ENCODE data around the gene PRR7. TPM values are rescaled to one million over a fixed set of nuclear protein-coding genes. Genes with fewer than 3 reads are reported as not detected.

The PRR7 gene
- polyA plus RNA-seq, 6 donors from 2014 or later, result 16.2 to 39.5 (median 25.7) TPM

- Mint-ChIP-seq H3K27ac (peak overlapping the region; percentile 93 to 100 (median 99)), H3K9me3 (peaks cover 0 to 1% (median 0%) of the 10 kb centered on the region in 7 donors), H3K4me3 (peak overlapping the region; percentile 84 to 98 (median 93)), H3K36me3 (no peaks in the 10 kb centered on the region), H3K4me1 (peaks cover 21 to 26% (median 25%) of the 10 kb centered on the region in 3 donors), H3K27me3 (peaks cover 0 to 4% (median 0%) of the 10 kb centered on the region in 3 donors)
- peak; percentile 96 for DNase-seq
- ATAC-seq (ENCODE audit: low read depth in 2 of 2), result peak; percentile 51
Observed at GRCh38 chr5:177455036-177455660, 8.5 kb downstream of the PRR7 start.

DNA sequence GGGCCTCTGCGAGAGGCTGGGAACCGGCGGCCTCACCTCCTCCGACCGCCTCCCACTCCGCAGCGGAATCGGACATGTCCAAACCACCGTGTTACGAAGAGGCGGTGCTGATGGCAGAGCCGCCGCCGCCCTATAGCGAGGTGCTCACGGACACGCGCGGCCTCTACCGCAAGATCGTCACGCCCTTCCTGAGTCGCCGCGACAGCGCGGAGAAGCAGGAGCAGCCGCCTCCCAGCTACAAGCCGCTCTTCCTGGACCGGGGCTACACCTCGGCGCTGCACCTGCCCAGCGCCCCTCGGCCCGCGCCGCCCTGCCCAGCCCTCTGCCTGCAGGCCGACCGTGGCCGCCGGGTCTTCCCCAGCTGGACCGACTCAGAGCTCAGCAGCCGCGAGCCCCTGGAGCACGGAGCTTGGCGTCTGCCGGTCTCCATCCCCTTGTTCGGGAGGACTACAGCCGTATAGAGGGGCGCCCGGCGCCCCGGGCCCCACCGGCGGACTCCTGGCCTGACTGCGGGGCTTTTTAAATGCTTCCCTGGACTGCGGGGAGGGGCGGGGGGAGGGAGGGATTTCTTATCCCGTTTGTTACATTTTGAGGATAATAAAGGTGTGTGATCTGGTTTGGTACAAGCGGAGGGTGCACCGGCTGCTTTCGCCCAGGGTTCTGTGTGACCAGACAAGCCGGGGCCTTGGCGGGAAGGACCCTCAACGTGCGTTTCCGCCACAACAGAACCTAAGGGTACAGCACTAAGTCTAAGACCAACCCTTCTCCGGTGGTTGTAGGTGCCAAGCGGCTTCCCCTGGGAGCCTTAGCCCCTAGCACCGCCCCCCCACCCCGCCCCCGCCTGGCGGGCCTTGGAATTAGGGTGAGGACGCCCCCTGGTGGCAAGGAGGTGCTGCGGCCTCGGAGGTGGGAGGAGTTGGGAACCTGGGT, 9.3 kb downstream of the PRR7 start:
- Mint-ChIP-seq H3K9me3 (peaks cover 0 to 1% (median 0%) of the 10 kb centered on the region in 7 donors), H3K27me3 (peaks cover 0 to 4% (median 0%) of the 10 kb centered on the region in 3 donors), H3K36me3 (no peaks in the 10 kb centered on the region), H3K4me3 (peak overlapping the region; percentile 84 to 98 (median 93)), H3K27ac (peak overlapping the region; percentile 98 to 100 (median 99)), H3K4me1 (peaks cover 14 to 25% (median 23%) of the 10 kb centered on the region in 3 donors)
- ATAC-seq (ENCODE audit: low read depth in 2 of 2) (peak; percentile 25 to 26), DNase-seq (peak; percentile 83)

GRCh38 chr5:177456591-177456964, 10.0 kb downstream of the PRR7 start:
- DNase-seq (no peak), ATAC-seq (ENCODE audit: low read depth in 2 of 2) (no peak)
- Mint-ChIP-seq H3K27me3 (peaks cover 4% of the 10 kb centered on the region in 3 donors), H3K9me3 (peaks cover 0 to 1% (median 0%) of the 10 kb centered on the region in 7 donors), H3K27ac (peak overlapping the region in 5 of 6 donors; percentile 98 to 100 (median 99)), H3K4me1 (peaks cover 14 to 29% (median 21%) of the 10 kb centered on the region in 3 donors), H3K4me3 (peak overlapping the region; percentile 84 to 98 (median 93)), H3K36me3 (no peaks in the 10 kb centered on the region)

GRCh38 chr5:177456976-177457851, 10.6 kb downstream of the PRR7 start:
- Mint-ChIP-seq H3K27me3 (peaks cover 4 to 7% (median 5%) of the 10 kb centered on the region in 3 donors), H3K9me3 (peaks cover 0 to 1% (median 0%) of the 10 kb centered on the region in 7 donors), H3K4me1 (peaks cover 14 to 26% (median 17%) of the 10 kb centered on the region in 3 donors), H3K4me3 (peak overlapping the region in 6 of 8 donors; percentile 18 to 84 (median 44)), H3K27ac (peak overlapping the region in 4 of 6 donors; percentile 59 to 98 (median 82)), H3K36me3 (no peaks in the 10 kb centered on the region)
- DNase-seq, result peak; percentile 68
- peak; percentile 2 to 4 for ATAC-seq (ENCODE audit: low read depth in 2 of 2)

- DNase-seq (no peak), ATAC-seq (ENCODE audit: low read depth in 2 of 2) (no peak)
- Mint-ChIP-seq H3K27ac (peak overlapping the region in 1 of 6 donors; percentile 98), H3K9me3 (peaks cover 0 to 1% (median 0%) of the 10 kb centered on the region in 7 donors), H3K4me1 (peaks cover 15 to 22% (median 19%) of the 10 kb centered on the region in 3 donors), H3K36me3 (no peaks in the 10 kb centered on the region), H3K4me3 (peak overlapping the region in 3 of 8 donors; percentile 41 to 84 (median 44)), H3K27me3 (peaks cover 4 to 7% (median 5%) of the 10 kb centered on the region in 3 donors)
Observed at GRCh38 chr5:177457852-177458681, 11.5 kb downstream of the PRR7 start.

GRCh38 chr5:177458912-177459350, 12.3 kb downstream of the PRR7 start:
- Mint-ChIP-seq H3K36me3 (no peaks in the 10 kb centered on the region), H3K9me3 (peaks cover 0 to 1% (median 0%) of the 10 kb centered on the region in 7 donors), H3K4me3 (no peak overlapping the region), H3K4me1 (peaks cover 7 to 13% (median 10%) of the 10 kb centered on the region in 3 donors), H3K27me3 (peaks cover 4 to 7% (median 5%) of the 10 kb centered on the region in 3 donors), H3K27ac (no peak overlapping the region)
- DNase-seq, result no peak
- no peak for ATAC-seq (ENCODE audit: low read depth in 2 of 2)

DNA sequence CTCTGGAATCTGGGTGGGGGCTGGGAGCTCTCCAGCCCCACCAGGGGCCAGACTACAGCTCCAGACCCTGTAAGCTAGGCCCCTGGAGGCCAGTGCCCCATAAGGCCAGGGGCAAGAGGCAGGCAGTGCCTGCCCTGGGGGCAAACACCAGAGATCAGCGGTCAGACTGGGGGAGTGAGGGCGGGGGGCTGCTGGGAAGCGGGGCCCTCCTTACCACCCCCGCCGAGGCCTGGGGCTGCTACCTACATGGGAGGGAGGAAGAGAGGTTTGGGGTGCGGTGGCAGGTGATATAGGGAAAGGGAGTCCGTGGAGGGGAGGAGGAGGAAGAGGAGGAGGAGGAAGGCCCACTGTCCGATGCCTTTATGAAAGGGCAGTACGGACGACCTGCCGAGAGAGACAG, 12.7 kb downstream of the PRR7 start:
- H3K4me1 Mint-ChIP-seq, result peaks cover 6 to 11% (median 7%) of the 10 kb centered on the region in 3 donors
- H3K27ac Mint-ChIP-seq, result no peak overlapping the region

DNA sequence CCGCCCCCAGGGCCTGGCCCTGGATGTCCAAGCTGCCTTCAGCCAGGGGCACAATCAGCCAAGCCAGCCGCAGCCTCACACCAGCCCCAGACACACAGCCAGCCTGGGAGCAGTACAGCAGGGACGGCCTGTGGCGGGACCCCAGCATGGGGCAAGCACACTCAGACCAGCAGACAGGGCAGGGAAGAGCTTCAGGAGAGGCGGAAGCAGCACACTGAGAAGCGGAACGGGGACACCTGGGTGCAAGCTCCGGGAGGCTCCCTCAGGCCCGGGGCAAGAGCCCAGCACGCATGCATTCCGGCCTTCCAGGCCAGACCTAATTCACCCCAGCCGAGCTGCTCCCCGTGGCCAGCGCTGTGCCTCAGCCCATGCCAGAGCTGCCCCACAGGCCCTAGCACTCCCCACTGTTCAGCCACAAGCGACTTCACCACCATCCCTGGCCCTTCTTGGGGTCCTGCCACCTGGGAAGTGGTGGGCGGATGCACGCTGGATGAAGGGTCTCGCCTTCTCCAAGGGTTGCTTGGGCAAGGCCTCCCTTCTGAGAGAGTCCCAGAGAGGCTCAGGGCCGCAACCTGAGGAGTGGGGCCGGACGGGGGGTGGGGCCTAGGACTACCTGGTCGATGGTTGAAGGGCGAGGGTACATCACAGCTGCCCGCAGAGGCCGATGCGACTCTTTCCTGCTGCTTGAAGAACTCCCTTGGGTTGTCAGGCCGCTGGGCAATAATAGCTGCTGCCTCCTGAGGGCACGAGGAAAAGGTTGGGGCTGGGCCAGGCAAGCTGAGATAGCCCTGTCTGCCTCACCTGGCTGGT, 13.4 kb downstream of the PRR7 start:
- Mint-ChIP-seq H3K36me3 (no peaks in the 10 kb centered on the region), H3K27me3 (peaks cover 4 to 7% (median 5%) of the 10 kb centered on the region in 3 donors)

More for the DNA sequence above, 12.7 kb downstream of the PRR7 start:
- Mint-ChIP-seq H3K4me3 (no peak overlapping the region), H3K9me3 (peaks cover 0 to 1% (median 0%) of the 10 kb centered on the region in 7 donors), H3K27me3 (peaks cover 4 to 7% (median 5%) of the 10 kb centered on the region in 3 donors), H3K36me3 (no peaks in the 10 kb centered on the region)
- DNase-seq (no peak), ATAC-seq (ENCODE audit: low read depth in 2 of 2) (no peak)

GRCh38 chr5:177462021-177462670, 15.5 kb downstream of the PRR7 start:
- ATAC-seq (ENCODE audit: low read depth in 2 of 2), result no peak
- Mint-ChIP-seq H3K27ac (no peak overlapping the region), H3K27me3 (peaks cover 0 to 7% (median 5%) of the 10 kb centered on the region in 3 donors)

More for the DNA sequence above, 13.4 kb downstream of the PRR7 start:
- Mint-ChIP-seq H3K9me3 (peaks cover 0 to 1% (median 0%) of the 10 kb centered on the region in 7 donors), H3K4me3 (no peak overlapping the region), H3K4me1 (peaks cover 6 to 11% (median 7%) of the 10 kb centered on the region in 3 donors), H3K27ac (peak overlapping the region in 1 of 6 donors; percentile 69)
- ATAC-seq (ENCODE audit: low read depth in 2 of 2) (no peak), DNase-seq (no peak)

GRCh38 chr5:177465044-177465443, 18.4 kb downstream of the PRR7 start:
- peaks cover 2 to 8% (median 7%) of the 10 kb centered on the region in 3 donors for H3K4me1 Mint-ChIP-seq
- ATAC-seq (ENCODE audit: low read depth in 2 of 2) (no peak), DNase-seq (no peak)
- H3K27me3 Mint-ChIP-seq, result peaks cover 0 to 14% (median 6%) of the 10 kb centered on the region in 3 donors
- H3K27ac Mint-ChIP-seq, result no peak overlapping the region
- H3K36me3 Mint-ChIP-seq, result no peaks in the 10 kb centered on the region
- no peak overlapping the region for H3K4me3 Mint-ChIP-seq
- no peaks in the 10 kb centered on the region for H3K9me3 Mint-ChIP-seq

More at GRCh38 chr5:177462021-177462670, 15.5 kb downstream of the PRR7 start:
- H3K4me3 Mint-ChIP-seq, result no peak overlapping the region
- H3K4me1 Mint-ChIP-seq, result peaks cover 5 to 7% (median 6%) of the 10 kb centered on the region in 3 donors
- H3K9me3 Mint-ChIP-seq, result no peaks in the 10 kb centered on the region
- no peaks in the 10 kb centered on the region for H3K36me3 Mint-ChIP-seq
- DNase-seq, result no peak

DNA sequence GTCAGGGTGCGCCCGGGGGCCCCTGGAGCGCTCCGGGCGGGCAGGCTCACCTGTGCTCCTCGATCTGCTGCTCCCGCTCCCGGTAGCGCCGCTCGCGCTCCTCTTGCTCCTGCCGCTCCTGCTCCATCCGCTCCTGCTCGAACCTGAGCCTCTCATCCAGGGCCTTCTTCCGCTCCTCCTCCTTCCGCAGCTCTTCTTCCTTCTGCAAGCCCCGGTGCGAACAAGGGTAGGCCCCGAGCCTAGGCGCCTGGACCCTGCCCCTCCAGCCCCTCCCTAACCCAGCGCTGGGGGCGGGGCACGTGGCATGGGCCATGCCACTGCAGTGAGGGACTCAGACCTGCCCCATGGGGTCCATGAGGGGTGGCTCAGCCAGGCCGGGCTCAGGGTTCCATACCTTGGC, 20.2 kb downstream of the PRR7 start:
- DNase-seq (no peak), ATAC-seq (ENCODE audit: low read depth in 2 of 2) (no peak)
- H3K27ac Mint-ChIP-seq, result no peak overlapping the region
- H3K9me3 Mint-ChIP-seq, result no peaks in the 10 kb centered on the region
- H3K4me3 Mint-ChIP-seq, result peak overlapping the region in 1 of 8 donors; percentile 18
- peaks cover 0 to 14% (median 7%) of the 10 kb centered on the region in 3 donors for H3K27me3 Mint-ChIP-seq
- no peaks in the 10 kb centered on the region for H3K36me3 Mint-ChIP-seq
- peaks cover 2 to 7% (median 3%) of the 10 kb centered on the region in 3 donors for H3K4me1 Mint-ChIP-seq
